Mammary epithelial cell (primary cell): ENCODE measurements around the gene AP2B1.

Experiments used
- EZH2 ChIP-seq: IDR thresholded peaks from 2 replicates; pipeline ENCODE4 v1.6.1; 2012; ENCODE audit warnings: low read length, inconsistent platforms, borderline replicate concordance
- TF ChIP-seq, protein P1 (sequence below), 2 donors: IDR thresholded peaks in 1 of 2; conservative IDR thresholded peaks in 1 of 2; 2 replicates each; pipeline ENCODE4 v1.5.1; 2011 to 2012; ENCODE audit warnings: inconsistent platforms in 2 of 2, low read length in 2 of 2, mild to moderate bottlenecking in 2 of 2, control low read depth in 1 of 2, low read depth in 1 of 2; ENCODE audit not compliant: insufficient read depth in 1 of 2; ENCODE audit errors: extremely low read depth in 1 of 2

DNA sequence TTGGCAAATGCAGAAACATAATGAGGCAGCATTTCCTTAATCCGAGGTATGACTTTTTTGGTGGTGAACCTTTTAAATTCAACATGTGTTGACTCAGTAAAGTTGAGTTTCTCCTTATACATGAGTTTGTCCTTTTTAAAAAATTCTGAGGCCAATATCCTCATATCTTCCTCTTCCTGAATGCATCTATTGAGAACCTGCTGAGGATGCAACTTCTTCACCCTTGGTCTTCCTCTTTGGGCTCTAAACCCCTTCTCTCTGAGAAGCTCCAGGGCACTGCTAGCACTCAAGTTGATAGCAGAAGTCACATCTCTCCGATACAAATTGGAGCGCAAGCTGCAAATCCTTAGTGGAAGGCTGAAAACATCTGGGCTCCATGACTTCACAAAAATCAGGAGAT is 29.8 kb upstream of the AP2B1 start:
- TF ChIP-seq, protein P1, sequence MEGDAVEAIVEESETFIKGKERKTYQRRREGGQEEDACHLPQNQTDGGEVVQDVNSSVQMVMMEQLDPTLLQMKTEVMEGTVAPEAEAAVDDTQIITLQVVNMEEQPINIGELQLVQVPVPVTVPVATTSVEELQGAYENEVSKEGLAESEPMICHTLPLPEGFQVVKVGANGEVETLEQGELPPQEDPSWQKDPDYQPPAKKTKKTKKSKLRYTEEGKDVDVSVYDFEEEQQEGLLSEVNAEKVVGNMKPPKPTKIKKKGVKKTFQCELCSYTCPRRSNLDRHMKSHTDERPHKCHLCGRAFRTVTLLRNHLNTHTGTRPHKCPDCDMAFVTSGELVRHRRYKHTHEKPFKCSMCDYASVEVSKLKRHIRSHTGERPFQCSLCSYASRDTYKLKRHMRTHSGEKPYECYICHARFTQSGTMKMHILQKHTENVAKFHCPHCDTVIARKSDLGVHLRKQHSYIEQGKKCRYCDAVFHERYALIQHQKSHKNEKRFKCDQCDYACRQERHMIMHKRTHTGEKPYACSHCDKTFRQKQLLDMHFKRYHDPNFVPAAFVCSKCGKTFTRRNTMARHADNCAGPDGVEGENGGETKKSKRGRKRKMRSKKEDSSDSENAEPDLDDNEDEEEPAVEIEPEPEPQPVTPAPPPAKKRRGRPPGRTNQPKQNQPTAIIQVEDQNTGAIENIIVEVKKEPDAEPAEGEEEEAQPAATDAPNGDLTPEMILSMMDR (conservative IDR thresholded peaks at IDR 0.05 in 1 of 2, IDR thresholded peaks at IDR 0.05 in 1 of 2; ENCODE audit: extremely low read depth in 1 of 2, insufficient read depth in 1 of 2, low read depth in 1 of 2, low read length in 2 of 2), result no peak
- no peak for TF ChIP-seq EZH2
